ENCODE data around the gene HLA-F.

HLA-F gene

DNA sequence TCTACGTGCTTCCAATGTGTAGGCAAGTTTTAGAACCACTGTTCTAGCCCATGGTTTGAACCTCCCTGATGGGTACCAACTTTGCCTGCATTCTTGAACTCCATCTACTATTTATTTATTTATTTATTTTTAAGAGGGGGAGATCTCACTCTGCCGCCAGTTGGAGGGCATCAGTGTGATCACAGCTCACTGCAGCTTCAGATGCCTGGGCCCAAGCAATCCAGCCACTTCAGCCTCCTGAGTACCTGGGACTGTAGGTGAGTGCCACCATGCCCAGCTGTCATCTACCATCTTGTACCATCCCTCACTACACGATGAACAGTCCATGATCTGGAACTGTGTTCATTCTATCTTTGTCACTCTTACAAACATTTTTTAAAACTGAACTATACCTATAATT, 28.2 kb downstream of the HLA-F start:
- TF ChIP-seq, protein P1, sequence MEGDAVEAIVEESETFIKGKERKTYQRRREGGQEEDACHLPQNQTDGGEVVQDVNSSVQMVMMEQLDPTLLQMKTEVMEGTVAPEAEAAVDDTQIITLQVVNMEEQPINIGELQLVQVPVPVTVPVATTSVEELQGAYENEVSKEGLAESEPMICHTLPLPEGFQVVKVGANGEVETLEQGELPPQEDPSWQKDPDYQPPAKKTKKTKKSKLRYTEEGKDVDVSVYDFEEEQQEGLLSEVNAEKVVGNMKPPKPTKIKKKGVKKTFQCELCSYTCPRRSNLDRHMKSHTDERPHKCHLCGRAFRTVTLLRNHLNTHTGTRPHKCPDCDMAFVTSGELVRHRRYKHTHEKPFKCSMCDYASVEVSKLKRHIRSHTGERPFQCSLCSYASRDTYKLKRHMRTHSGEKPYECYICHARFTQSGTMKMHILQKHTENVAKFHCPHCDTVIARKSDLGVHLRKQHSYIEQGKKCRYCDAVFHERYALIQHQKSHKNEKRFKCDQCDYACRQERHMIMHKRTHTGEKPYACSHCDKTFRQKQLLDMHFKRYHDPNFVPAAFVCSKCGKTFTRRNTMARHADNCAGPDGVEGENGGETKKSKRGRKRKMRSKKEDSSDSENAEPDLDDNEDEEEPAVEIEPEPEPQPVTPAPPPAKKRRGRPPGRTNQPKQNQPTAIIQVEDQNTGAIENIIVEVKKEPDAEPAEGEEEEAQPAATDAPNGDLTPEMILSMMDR (conservative IDR thresholded peaks at IDR 0.05; ENCODE audit: low read length): no peak
- no peak for TF ChIP-seq EZH2phosphoT487 (IDR thresholded peaks at IDR 0.05; ENCODE audit: borderline replicate concordance)
- H3K4me3 ChIP-seq (ENCODE audit: low read length, poor library complexity, severe bottlenecking): no peak overlapping the region

GRCh38 chr6:29752451-29753308, 29.4 kb downstream of the HLA-F start:
- Histone ChIP-seq H3K9me2 (replicated peaks; ENCODE audit: low read depth, low read length) (no peaks in the 10 kb centered on the region), H3K9me3 (ENCODE audit: insufficient read depth, low read depth, low read length) (no peaks in the 10 kb centered on the region), H3K4me3 (ENCODE audit: low read length, poor library complexity, severe bottlenecking) (peak overlapping the region; percentile 84), H3K79me2 (ENCODE audit: insufficient read depth, low read length) (no peaks in the 10 kb centered on the region), H4K20me1 (ENCODE audit: insufficient read depth, low read length, poor library complexity, severe bottlenecking) (no peaks in the 10 kb centered on the region), H3K4me1 (ENCODE audit: insufficient read depth, low read length, poor library complexity, severe bottlenecking) (peaks cover 9% of the 10 kb centered on the region), H2AFZ (ENCODE audit: low read length) (peak overlapping the region; percentile 99), H3K9ac (ENCODE audit: low read depth, low read length, poor library complexity, severe bottlenecking) (peak overlapping the region; percentile 79), H3K4me2 (ENCODE audit: low read depth, low read length, poor library complexity, severe bottlenecking) (peak overlapping the region; percentile 89), H3F3A (ENCODE audit: low read depth) (no peaks in the 10 kb centered on the region), H3K27me3 (ENCODE audit: insufficient read depth, low read length, poor library complexity, severe bottlenecking) (peaks cover 10% of the 10 kb centered on the region), H3K36me3 (ENCODE audit: insufficient read depth, low read length) (no peaks in the 10 kb centered on the region)
- TF ChIP-seq EZH2phosphoT487 (IDR thresholded peaks at IDR 0.05; ENCODE audit: borderline replicate concordance): no peak
- TF ChIP-seq, protein P1 (conservative IDR thresholded peaks at IDR 0.05; ENCODE audit: low read length): peak; percentile 99

More for the DNA sequence above, 28.2 kb downstream of the HLA-F start:
- H2AFZ ChIP-seq (ENCODE audit: low read length): no peak overlapping the region
- H4K20me1 ChIP-seq (ENCODE audit: insufficient read depth, low read length, poor library complexity, severe bottlenecking): no peaks in the 10 kb centered on the region
- H3K27me3 ChIP-seq (ENCODE audit: insufficient read depth, low read length, poor library complexity, severe bottlenecking): peaks cover 10% of the 10 kb centered on the region
- H3F3A ChIP-seq (ENCODE audit: low read depth): no peaks in the 10 kb centered on the region
- peaks cover 9% of the 10 kb centered on the region for H3K4me1 ChIP-seq (ENCODE audit: insufficient read depth, low read length, poor library complexity, severe bottlenecking)
- H3K79me2 ChIP-seq (ENCODE audit: insufficient read depth, low read length): no peaks in the 10 kb centered on the region
- H3K9me2 ChIP-seq (replicated peaks; ENCODE audit: low read depth, low read length): no peaks in the 10 kb centered on the region
- no peaks in the 10 kb centered on the region for H3K9me3 ChIP-seq (ENCODE audit: insufficient read depth, low read depth, low read length)
- no peak overlapping the region for H3K4me2 ChIP-seq (ENCODE audit: low read depth, low read length, poor library complexity, severe bottlenecking)
- no peak overlapping the region for H3K9ac ChIP-seq (ENCODE audit: low read depth, low read length, poor library complexity, severe bottlenecking)
- H3K36me3 ChIP-seq (ENCODE audit: insufficient read depth, low read length): no peaks in the 10 kb centered on the region

DNA sequence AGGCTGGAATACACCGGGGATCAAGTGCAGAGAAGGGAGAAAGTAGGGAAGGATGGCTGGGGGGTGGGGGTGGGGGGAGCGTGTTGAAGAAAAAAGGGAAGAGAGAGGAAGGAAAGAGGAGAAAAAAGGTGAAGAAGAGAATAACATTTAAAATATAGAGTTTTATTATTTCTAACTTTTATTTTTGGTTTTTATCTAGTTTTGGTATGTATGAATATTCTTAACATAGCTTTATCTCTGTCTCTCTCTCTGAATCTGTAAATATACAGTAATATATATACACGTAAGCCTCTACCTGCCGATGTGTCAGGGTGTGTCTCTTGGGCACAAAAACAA, 30.0 kb downstream of the HLA-F start:
- Histone ChIP-seq H3K9me3 (ENCODE audit: insufficient read depth, low read depth, low read length) (no peaks in the 10 kb centered on the region), H3K9ac (ENCODE audit: low read depth, low read length, poor library complexity, severe bottlenecking) (no peak overlapping the region), H3K36me3 (ENCODE audit: insufficient read depth, low read length) (no peaks in the 10 kb centered on the region), H3K79me2 (ENCODE audit: insufficient read depth, low read length) (no peaks in the 10 kb centered on the region), H3K9me2 (replicated peaks; ENCODE audit: low read depth, low read length) (no peaks in the 10 kb centered on the region), H3F3A (ENCODE audit: low read depth) (no peaks in the 10 kb centered on the region), H3K4me3 (ENCODE audit: low read length, poor library complexity, severe bottlenecking) (peak overlapping the region; percentile 84), H4K20me1 (ENCODE audit: insufficient read depth, low read length, poor library complexity, severe bottlenecking) (no peaks in the 10 kb centered on the region), H3K27me3 (ENCODE audit: insufficient read depth, low read length, poor library complexity, severe bottlenecking) (peaks cover 4% of the 10 kb centered on the region), H2AFZ (ENCODE audit: low read length) (peak overlapping the region; percentile 99; the same call in 1 of the 2 replicates), H3K4me2 (ENCODE audit: low read depth, low read length, poor library complexity, severe bottlenecking) (peak overlapping the region; percentile 89), H3K4me1 (ENCODE audit: insufficient read depth, low read length, poor library complexity, severe bottlenecking) (peaks cover 9% of the 10 kb centered on the region)
- no peak for TF ChIP-seq EZH2phosphoT487 (IDR thresholded peaks at IDR 0.05; ENCODE audit: borderline replicate concordance)
- TF ChIP-seq, protein P1 (conservative IDR thresholded peaks at IDR 0.05; ENCODE audit: low read length): no peak

Data from Loucy (cell line).